Measurements from ENCODE around the gene SYNPO.

SYNPO gene

DNA sequence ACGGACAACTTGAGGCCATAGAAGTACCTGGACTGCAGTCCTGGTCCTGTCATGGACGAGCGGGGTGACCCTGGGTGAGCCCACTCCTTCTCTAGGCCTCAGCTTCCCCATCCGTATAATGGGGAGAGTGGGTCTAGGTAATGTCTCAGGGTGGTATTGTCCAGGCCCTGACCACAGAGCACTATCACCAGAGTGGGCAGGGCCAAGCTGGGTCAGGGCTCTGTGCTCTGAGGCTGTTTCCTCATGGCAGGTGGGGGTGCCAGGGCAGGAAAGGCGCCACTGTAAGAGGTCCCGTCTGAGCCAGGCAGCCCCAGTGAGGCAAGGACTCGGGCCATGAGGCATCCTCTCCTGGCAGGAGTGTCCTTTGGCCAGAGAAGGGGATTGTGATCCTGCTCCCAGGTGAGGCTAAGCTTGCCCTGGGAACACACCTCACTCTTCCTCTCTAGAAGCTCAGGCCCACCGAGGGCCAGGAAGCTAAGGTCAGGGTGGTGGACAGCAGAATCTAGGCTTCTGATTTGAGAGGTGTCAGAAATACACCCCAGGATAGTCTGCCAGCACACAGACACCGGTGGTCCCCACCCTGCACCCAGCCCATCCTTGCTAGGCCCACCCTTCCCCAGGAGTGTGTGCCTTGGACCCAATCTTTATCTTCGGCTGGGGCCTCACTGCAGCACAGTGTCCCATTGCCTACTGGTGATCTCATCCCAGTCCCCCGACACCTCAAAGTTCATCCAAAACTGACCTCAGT, 19.1 kb downstream of the SYNPO start:
- no peak for FAIRE-seq

DNA sequence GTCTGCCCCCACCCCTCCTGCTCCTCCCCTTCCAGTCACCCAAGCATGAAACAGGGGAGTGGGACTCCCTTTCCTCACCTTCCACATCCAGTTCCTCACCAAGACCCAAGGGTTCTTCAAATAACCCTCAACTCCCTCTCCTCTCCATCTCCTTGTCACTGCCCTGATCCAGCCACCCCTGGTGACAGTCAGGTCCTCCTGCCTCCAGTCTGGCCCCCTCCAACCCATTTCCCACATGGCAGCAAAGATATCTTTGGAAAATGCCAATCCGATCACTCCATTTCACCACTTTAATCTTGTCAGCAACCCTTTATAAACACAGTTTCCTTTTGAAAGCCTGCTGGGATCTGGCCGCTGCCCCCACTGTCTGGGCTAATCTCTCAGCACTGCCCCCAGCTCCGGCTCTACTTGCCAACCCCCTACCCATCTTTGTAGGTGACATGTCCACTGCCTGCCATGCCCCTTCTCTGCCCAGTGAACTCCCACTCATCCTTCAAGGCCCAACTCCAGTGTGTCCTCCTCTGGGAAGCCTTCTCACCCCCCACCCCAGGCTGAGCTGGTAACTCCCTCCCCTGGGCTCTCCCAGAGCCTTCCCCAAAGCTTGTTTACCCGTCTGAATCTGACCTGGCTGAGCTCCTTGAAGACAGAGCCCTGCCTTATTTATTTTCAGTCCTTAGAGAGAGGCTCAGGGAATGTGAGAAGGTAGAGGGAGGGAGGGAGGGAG, 19.8 kb downstream of the SYNPO start:
- FAIRE-seq = no peak

DNA sequence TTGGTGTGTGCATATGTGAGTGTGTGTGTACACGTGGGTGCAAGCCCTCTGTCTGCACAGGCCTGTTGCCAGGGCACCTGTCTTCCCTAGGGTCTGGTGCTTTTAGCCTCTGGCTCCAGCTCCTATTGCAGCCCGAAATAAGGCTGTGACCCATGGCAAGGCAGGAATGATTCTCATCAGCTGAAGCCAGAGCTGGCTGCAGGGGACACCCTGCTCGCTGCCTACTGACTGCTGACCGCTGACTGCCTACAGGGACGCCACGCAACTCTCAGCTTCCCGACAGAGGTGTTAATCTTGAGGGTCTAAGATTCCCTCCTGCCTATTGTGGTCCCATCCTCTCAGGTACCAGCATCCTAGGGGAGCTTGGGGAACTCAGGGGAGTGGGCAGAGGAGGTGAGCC, 20.6 kb downstream of the SYNPO start, which contains the start of gene MYOZ3:
TSS of gene MYOZ3 (plus strand) at position 166 of the 400 bp plus-strand sequence. CDS start 1,691 bp downstream, outside the sequence.
- FAIRE-seq = no peak

GRCh38 chr5:150661821-150662596, 21.5 kb downstream of the SYNPO start:
- FAIRE-seq = no peak

GRCh38 chr5:150662731-150663516, 22.5 kb downstream of the SYNPO start:
- FAIRE-seq = no peak

- no peak for FAIRE-seq
Observed at GRCh38 chr5:150663936-150664335, 23.5 kb downstream of the SYNPO start.

DNA sequence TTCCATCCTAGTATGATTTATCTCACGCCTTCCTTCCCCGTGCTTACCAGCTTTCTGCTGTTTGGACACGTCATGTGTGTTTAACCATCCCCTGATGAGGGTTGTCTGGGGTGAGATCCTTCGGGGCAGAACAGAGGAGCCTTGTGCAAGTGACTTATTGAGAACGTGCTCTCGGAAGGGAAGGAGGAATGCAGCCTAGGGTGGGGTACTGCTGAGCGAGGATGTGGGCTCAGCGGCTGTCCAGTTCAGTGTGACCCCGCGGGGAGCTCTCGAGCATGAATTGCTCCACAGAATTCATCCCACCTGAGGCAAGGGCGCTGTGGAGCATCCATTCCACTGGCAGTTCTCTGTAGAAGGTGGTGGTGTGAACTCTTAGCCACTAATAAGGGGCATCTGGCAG, 24.6 kb downstream of the SYNPO start:
- no peak for FAIRE-seq

DNA sequence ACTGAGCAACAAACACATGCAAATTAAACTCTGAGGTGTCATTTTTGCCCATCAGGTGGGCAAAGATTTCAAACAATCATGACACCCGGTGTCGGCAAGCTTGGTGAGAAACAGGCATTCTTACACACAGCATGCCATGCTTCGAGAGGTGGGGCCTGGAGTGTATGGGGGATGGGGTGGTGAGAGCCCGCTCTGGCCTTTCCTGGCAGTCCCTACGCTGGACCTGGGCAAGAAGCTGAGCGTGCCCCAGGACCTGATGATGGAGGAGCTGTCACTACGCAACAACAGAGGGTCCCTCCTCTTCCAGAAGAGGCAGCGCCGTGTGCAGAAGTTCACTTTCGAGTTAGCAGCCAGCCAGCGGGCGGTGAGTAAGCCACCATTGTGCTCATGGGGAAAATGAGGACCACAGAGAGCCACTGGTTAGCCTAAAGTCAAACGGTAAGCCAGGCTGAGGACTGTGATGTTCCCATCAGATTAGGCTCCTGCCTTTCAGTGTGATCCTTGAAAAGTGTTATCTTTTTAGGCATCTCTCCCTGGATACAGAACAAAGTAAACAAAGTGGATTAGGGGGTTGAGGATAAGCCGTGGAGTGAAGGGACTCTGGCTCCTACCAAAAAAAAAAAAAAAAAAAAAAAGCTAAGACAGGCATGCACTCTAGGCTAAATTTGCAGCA, 30.0 kb downstream of the SYNPO start:
- FAIRE-seq = no peak

DNA sequence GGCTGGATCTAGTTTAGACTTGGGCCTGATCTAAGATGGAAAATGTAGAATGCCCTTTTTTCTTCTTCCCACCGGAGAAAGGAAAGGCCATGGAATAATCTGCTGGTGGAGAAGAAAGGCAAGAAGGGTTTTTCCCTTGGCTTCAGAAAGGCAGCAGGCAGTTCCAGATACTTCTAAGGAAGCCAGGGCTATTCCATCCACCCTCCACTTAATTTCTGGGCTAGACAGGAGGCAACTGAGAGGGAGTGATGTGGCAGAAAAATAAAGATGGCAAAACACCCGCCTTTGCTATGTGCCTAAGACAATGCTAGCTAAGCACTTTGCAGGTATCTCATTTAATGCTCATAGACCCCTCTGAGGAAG, 30.5 kb downstream of the SYNPO start:
- no peak for FAIRE-seq

GRCh38 chr5:150671509-150672236, 31.2 kb downstream of the SYNPO start:
- no peak for FAIRE-seq

- FAIRE-seq = no peak
Observed at GRCh38 chr5:150672237-150672883, 31.9 kb downstream of the SYNPO start.

GRCh38 chr5:150672884-150673275, 32.4 kb downstream of the SYNPO start:
- no peak for FAIRE-seq

GRCh38 chr5:150674341-150674821, 33.9 kb downstream of the SYNPO start:
- no peak for FAIRE-seq

DNA sequence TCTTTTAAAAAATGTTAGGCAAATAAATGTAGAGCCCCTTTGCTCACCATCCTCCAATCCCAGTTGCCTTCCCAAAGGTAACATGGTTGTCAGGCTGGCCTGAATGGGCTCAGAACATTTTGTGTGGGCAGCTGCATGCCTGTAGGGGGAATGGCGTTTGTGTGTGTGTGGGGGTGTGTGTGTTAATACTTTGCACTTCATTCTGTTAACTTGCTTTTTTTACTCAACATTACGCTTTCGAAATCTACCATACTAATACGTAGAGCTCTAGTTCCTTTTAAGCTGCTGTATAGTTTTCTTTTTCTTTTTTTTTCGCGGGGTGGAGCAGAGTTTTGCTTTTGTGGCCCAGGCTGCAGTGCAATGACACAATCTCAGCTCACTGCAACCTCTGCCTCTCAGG, 34.6 kb downstream of the SYNPO start:
- FAIRE-seq = no peak

GRCh38 chr5:150676578-150676977, 36.1 kb downstream of the SYNPO start:
- no peak for FAIRE-seq

DNA sequence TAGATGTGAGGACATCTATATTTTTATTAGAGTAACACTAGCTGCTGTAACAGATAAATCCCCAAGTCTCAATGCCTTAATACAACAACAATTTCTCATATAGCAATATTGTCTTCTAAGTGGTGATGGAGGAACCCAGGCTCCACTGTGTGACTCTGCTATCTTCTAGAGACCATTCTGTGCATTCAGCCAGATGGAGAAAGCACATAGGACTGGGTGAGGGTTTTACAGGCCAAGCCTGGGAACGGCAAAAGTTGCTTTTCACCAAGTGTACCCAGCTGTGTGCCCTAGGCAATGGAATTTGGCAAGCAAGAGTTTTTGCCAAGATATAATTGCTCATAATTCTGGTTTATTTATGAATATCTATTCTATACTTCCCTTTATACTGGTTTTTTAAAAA, 48.7 kb downstream of the SYNPO start:
- FAIRE-seq = no peak

DNA sequence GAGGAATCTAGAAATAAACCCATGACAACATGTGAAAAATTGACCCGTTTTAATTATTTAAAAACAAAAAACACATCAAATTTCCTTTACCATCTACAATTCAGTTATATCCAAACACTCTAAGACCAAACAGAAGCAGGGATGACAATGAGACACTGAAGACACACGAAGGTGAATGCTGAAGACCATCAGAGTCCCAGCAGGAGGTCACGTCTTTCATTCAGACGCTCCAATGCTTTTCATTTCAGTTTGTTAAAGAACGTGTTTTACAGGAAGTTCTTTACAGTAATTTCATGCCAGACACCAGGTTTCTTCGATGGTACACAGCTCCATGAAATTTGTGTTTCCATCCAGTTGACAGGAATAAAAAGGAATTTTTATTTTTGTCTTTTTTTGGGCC, 50.3 kb downstream of the SYNPO start:
- FAIRE-seq = no peak

- FAIRE-seq = no peak
Observed at GRCh38 chr5:150692276-150692675, 51.8 kb downstream of the SYNPO start.

- FAIRE-seq = no peak
Observed at GRCh38 chr5:150694612-150695011, 54.2 kb downstream of the SYNPO start.

DNA sequence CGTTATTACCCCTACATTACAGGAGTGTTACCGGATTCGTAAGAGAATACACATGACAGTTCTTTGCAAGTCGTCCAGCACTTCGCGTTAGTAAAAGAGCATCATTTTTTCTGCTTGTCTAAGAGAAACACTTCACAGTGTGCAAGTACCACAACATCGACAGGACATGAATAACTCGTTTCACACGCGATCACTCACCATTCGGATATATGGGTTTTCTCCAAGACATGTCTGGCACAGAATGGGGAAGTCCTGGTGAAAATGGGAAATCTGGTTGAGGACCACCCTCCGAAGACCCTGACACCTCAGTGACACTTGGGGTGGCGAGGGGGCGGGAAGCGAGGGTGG, 59.8 kb downstream of the SYNPO start:
- FAIRE-seq = no peak

Measured in A204.1 (cell line).